Measurements from ENCODE around the gene FDPS.

GRCh38 chr1:155285631-155286044 is 23.0 kb upstream of the FDPS start:
- TF ChIP-seq CTCF (IDR thresholded peaks at IDR 0.05) = no peak
- TF ChIP-seq EZH2 (IDR thresholded peaks at IDR 0.05) = no peak
- TF ChIP-seq EZH2phosphoT487 (IDR thresholded peaks at IDR 0.05) = no peak

Measured in neural progenitor cell (in vitro differentiated cells).